A549 (cell line): ENCODE measurements around the gene SNRPB2. TPM values are rescaled to one million over a fixed set of nuclear protein-coding genes. Genes with fewer than 3 reads are reported as not detected.

ENCODE experiments used
- ATAC-seq, 2 experiments: fragments of 200-7000 bp in 1 of 2; fragments of >200 bp in 1 of 2; cut with Nextera tagmentation in 1 of 2; cut with Tn5 transposase in 1 of 2; 3 replicates each; pipeline versions ENCODE4 v1.8.0 to v1.9.1; 2018 to 2020; ENCODE audit warnings: mild to moderate bottlenecking in 1 of 2, moderate library complexity in 1 of 2
- CTCF ChIA-PET: fragments of 300-600 bp; sonication (Branson Sonifier 250); formaldehyde crosslinking; extraction: SDS; loops from one replicate; lab custom pipeline; 2021; ENCODE audit warnings: antibody characterized with exemption, inconsistent platforms; lab: Yijun Ruan, JAX
- POLR2A ChIA-PET: fragments of 350-600 bp; formaldehyde crosslinking; extraction: SDS; loops from one replicate; lab custom pipeline; 2021; ENCODE audit warnings: antibody characterized with exemption, inconsistent platforms; lab: Yijun Ruan, JAX
- DNase-seq, 2 experiments: peaks; one replicate each; pipeline versions ENCODE4 v3.0.0 to v3.0.0-alpha.2; 2011 to 2016; ENCODE audit warnings: low read depth in 1 of 2, low spot score in 1 of 2
- FAIRE-seq: peaks from 2 replicates; lab custom pipeline; 2011; peaks lifted over from hg19 to GRCh38; lab: Jason Lieb, UNC
- H3K27ac ChIP-seq, 2 experiments: fragments of >200 bp; sonication (Bioruptor Twin); formaldehyde crosslinking; 3 replicates each; pipeline ENCODE4 v1.5.1; 2016 to 2017
- H3K4me1 ChIP-seq: fragments of >200 bp; sonication (Bioruptor Twin); formaldehyde crosslinking; 3 replicates; pipeline ENCODE4 v1.6.1; 2016
- H3K4me2 ChIP-seq: fragments of >200 bp; sonication (Bioruptor Twin); formaldehyde crosslinking; 3 replicates; pipeline ENCODE4 v1.6.1; 2016
- H3K4me3 ChIP-seq: fragments of >200 bp; sonication (Bioruptor Twin); formaldehyde crosslinking; 3 replicates; pipeline ENCODE4 v1.5.1; 2016
- H3K9me3 ChIP-seq: fragments of >200 bp; sonication (Bioruptor Twin); formaldehyde crosslinking; 3 replicates; pipeline ENCODE4 v1.6.1; 2016
- ATOH8 ChIP-seq: fragments of 250-450 bp; sonication (Bioruptor Pico); IDR thresholded peaks from 2 replicates; pipeline ENCODE4 v1.5.0; 2020; ENCODE audit warnings: low read depth, mild to moderate bottlenecking, moderate library complexity
- BHLHE40 ChIP-seq: IDR thresholded peaks from 2 replicates; pipeline ENCODE4 v1.6.1; 2012; ENCODE audit warnings: low read depth, low read length, inconsistent platforms
- CBX2 ChIP-seq: fragments of 200-600 bp; sonication (generic); IDR thresholded peaks from 2 replicates; pipeline ENCODE4 v1.6.1; 2016; ENCODE audit warnings: low read depth, mild to moderate bottlenecking, borderline replicate concordance
- CEBPB ChIP-seq, 2 experiments: fragments of >200 bp in 1 of 2; sonication (Bioruptor Twin) in 1 of 2; formaldehyde crosslinking in 1 of 2; IDR thresholded peaks; 2 replicates each; pipeline ENCODE4 v1.6.1; 2012 to 2016
- CHD2 ChIP-seq: fragments of 150-350 bp; IDR thresholded peaks from 2 replicates; pipeline ENCODE4 v1.6.1; 2014; ENCODE audit warnings: low read length; ENCODE audit not compliant: partially characterized antibody
- CHD4 ChIP-seq: fragments of 200-600 bp; sonication (generic); IDR thresholded peaks from 2 replicates; pipeline ENCODE4 v1.6.1; 2016; ENCODE audit warnings: antibody characterized with exemption, mild to moderate bottlenecking, borderline replicate concordance
- ESRRA ChIP-seq: fragments of 150-350 bp; IDR thresholded peaks from 2 replicates; pipeline ENCODE4 v1.6.1; 2014; ENCODE audit warnings: mild to moderate bottlenecking, low read length, borderline replicate concordance
- FOSB ChIP-seq: fragments of 250-450 bp; sonication (Bioruptor Pico); IDR thresholded peaks from 2 replicates; pipeline ENCODE4 v1.5.0; 2020; ENCODE audit warnings: mild to moderate bottlenecking, moderate library complexity
- FOXS1 ChIP-seq: fragments of 250-450 bp; sonication (Bioruptor Pico); IDR thresholded peaks from 2 replicates; pipeline ENCODE4 v1.5.0; 2020; ENCODE audit warnings: mild to moderate bottlenecking, moderate library complexity
- HDAC2 ChIP-seq: fragments of 200-600 bp; sonication (generic); IDR thresholded peaks from 2 replicates; pipeline ENCODE4 v1.6.1; 2016
- HEYL ChIP-seq: fragments of 250-450 bp; sonication (Bioruptor Pico); IDR thresholded peaks from 2 replicates; pipeline ENCODE4 v1.8.0; 2021; ENCODE audit warnings: mild to moderate bottlenecking, moderate library complexity
- HOXB13 ChIP-seq: fragments of 250-450 bp; sonication (Bioruptor Pico); IDR thresholded peaks from 2 replicates; pipeline ENCODE4 v1.5.0; 2020; ENCODE audit warnings: low read depth, mild to moderate bottlenecking, moderate library complexity
- JUNB ChIP-seq: fragments of >200 bp; sonication (Bioruptor Twin); formaldehyde crosslinking; IDR thresholded peaks from 2 replicates; pipeline ENCODE4 v1.6.1; 2016
- KDM5A ChIP-seq: fragments of 200-600 bp; sonication (generic); IDR thresholded peaks from 2 replicates; pipeline ENCODE4 v1.6.1; 2016; ENCODE audit warnings: antibody characterized with exemption, mild to moderate bottlenecking
- MAFK ChIP-seq: fragments of 450-650 bp; IDR thresholded peaks from 2 replicates; pipeline ENCODE4 v1.6.1; 2014; ENCODE audit not compliant: partially characterized antibody
- MYC ChIP-seq: IDR thresholded peaks from 2 replicates; pipeline ENCODE4 v1.6.1; 2012; ENCODE audit warnings: mild to moderate bottlenecking, inconsistent platforms, low read length, improper control_type of control experiment, borderline replicate concordance
- NFE2L2 ChIP-seq: fragments of 150-350 bp; conservative IDR thresholded peaks from 2 replicates; pipeline ENCODE4 v1.6.1; 2014; ENCODE audit warnings: low read length
- PBX3 ChIP-seq: IDR thresholded peaks from 2 replicates; pipeline ENCODE4 v1.6.1; 2012
- PHF8 ChIP-seq: fragments of 200-600 bp; sonication (generic); IDR thresholded peaks from 2 replicates; pipeline ENCODE4 v1.6.1; 2016; ENCODE audit warnings: low read depth, mild to moderate bottlenecking, antibody characterized with exemption, moderate library complexity, borderline replicate concordance
- POLR2A ChIP-seq: IDR thresholded peaks from 2 replicates; pipeline ENCODE4 v1.6.1; 2012; ENCODE audit warnings: mild to moderate bottlenecking, low read length
- POLR2AphosphoS2 ChIP-seq: conservative IDR thresholded peaks from 2 replicates; pipeline ENCODE4 v1.6.1; 2012; ENCODE audit warnings: low read length, improper control_type of control experiment, inconsistent platforms
- RNF2 ChIP-seq: fragments of 200-600 bp; sonication (generic); IDR thresholded peaks from 2 replicates; pipeline ENCODE4 v1.6.1; 2016; ENCODE audit warnings: low read depth, mild to moderate bottlenecking, antibody characterized with exemption, moderate library complexity, borderline replicate concordance
- SMC3 ChIP-seq: fragments of >200 bp; sonication (Bioruptor Twin); formaldehyde crosslinking; IDR thresholded peaks from 3 replicates; pipeline ENCODE4 v1.6.1; 2018; ENCODE audit warnings: inconsistent platforms
- SREBF2 ChIP-seq: fragments of 450-650 bp; IDR thresholded peaks from 2 replicates; pipeline ENCODE4 v1.6.1; 2014; ENCODE audit warnings: mild to moderate bottlenecking, moderate library complexity
- TP53 ChIP-seq: fragments of 250-450 bp; sonication (Bioruptor Pico); IDR thresholded peaks from 2 replicates; pipeline ENCODE4 v1.5.0; 2021; ENCODE audit warnings: mild to moderate bottlenecking, moderate library complexity
- ZSCAN20 ChIP-seq: fragments of 250-450 bp; sonication (Bioruptor Pico); IDR thresholded peaks from 2 replicates; pipeline ENCODE4 v1.8.0; 2022; ENCODE audit warnings: mild to moderate bottlenecking, moderate library complexity
- WGBS: methylation state at CpG from one replicate; pipeline ENCODE4 v1.1.6; 2017; ENCODE audit errors: missing lambda C conversion rate; 5-methylcytosine and 5-hydroxymethylcytosine counted together
- polyA plus RNA-seq, 4 experiments: library from polyadenylated mRNA; depleted of rRNA in 3 of 4; stranded (reverse); fragments of >200 nt; fragmentation: RNase III in 1 of 4; extraction: RNeasy Plus Mini Kit Qiagen cat#74134 plus additional on column Dnase treatment in 1 of 4; gene quantifications; 2 replicates in 3 of 4; 3 replicates in 1 of 4; pipeline ENCODE4 v1.2.3, GENCODE V29; 2011 to 2017
- TF ChIP-seq, protein P1 (sequence below): IDR thresholded peaks from 2 replicates; pipeline ENCODE4 v1.6.1; 2012; ENCODE audit warnings: low read depth, borderline replicate concordance

SNRPB2 gene
- polyA plus RNA-seq, 2 of the 4 experiments (the other 2 are of a cell fraction): 166 to 216 TPM

- no peak overlapping the region for H3K27ac ChIP-seq
- no peak overlapping the region for H3K4me3 ChIP-seq
- WGBS: 7% methylated on average over 3 of the region's 3 CpGs
- H3K4me2 ChIP-seq: no peak overlapping the region
- peak; percentile 82 to 89 for ATAC-seq
- no peaks in the 10 kb centered on the region for H3K4me1 ChIP-seq
- FAIRE-seq: no peak
- POLR2A ChIA-PET: no interaction called here
- no peaks in the 10 kb centered on the region for H3K9me3 ChIP-seq
- DNase-seq: peak in 1 of 2 experiments; percentile 22
- TF ChIP-seq RNF2 (no peak), CEBPB (IDR thresholded peaks at IDR 0.05) (no peak), SREBF2 (no peak), MYC (no peak), MAFK (peak; percentile 46), HOXB13 (no peak), CHD4 (no peak)
- CTCF ChIA-PET: interaction anchor here (3.3 kb wide), 1 partner anchor 14 kb away, joined by 20 read pairs; no protein-coding TSS in a partner anchor
These were observed 17.5 kb downstream of the SNRPB2 start for GRCh38 chr20:16747291-16747811.

GRCh38 chr20:16748308-16748900 is 18.6 kb downstream of the SNRPB2 start, which contains the start of gene OTOR:
Gene OTOR (plus strand): TSS chr20:16748358. CDS start chr20:16748402, 44 bp downstream.
- ChIA-PET CTCF (interaction anchor here (3.3 to 5.9 kb wide), 2 partner anchors 13 kb away, joined by 20 to 56 read pairs; no protein-coding TSS in a partner anchor), POLR2A (no interaction called here)
- TF ChIP-seq MYC (no peak), FOXS1 (CRISPR knock-in tag) (no peak), KDM5A (no peak), POLR2A (no peak), SMC3 (no peak), HDAC2 (no peak), CHD4 (no peak), BHLHE40 (no peak), ATOH8 (CRISPR knock-in tag) (no peak), JUNB (no peak), FOSB (CRISPR knock-in tag) (no peak), NFE2L2 (no peak), SREBF2 (no peak)
- ATAC-seq: no peak
- Histone ChIP-seq H3K4me1 (no peaks in the 10 kb centered on the region), H3K9me3 (no peaks in the 10 kb centered on the region), H3K4me2 (no peak within 1 kb of the TSS), H3K4me3 (no peak within 1 kb of the TSS), H3K27ac (no peak within 1 kb of the TSS)
- FAIRE-seq: no peak
- WGBS: 36% methylated on average over 5 of the region's 5 CpGs
- no peak for DNase-seq

DNA sequence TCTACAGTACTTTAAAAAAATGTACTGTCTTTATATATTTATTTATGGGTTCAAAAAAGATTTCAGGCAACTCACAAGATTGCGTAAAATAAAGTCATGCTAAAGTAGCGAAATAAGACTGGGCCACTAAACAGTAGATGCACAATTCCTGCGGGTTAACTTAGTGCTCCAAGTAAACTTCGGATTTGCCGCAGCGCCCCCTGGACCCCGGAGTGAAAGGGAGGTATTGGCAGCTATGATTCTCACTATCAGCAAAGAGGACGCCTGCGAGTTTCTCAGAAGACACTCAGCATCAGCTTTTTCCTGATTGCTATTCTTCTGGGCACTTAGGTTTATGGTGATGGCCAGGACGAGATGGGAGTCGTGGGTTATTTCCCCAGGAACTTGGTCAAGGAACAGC is 19.7 kb downstream of the SNRPB2 start:
- CTCF ChIA-PET: interaction anchor here (5.9 kb wide), 1 partner anchor 12 kb away, joined by 56 read pairs; no protein-coding TSS in a partner anchor
- 56% methylated on average over 11 of the region's 11 CpGs for WGBS

More for the DNA sequence above, 19.7 kb downstream of the SNRPB2 start:
- no peak for DNase-seq
- Histone ChIP-seq H3K4me3 (no peak overlapping the region), H3K9me3 (no peaks in the 10 kb centered on the region), H3K4me2 (no peak overlapping the region)
- FAIRE-seq: no peak
- no peak for TF ChIP-seq HEYL (CRISPR knock-in tag)
- TF ChIP-seq CEBPB (IDR thresholded peaks at IDR 0.05): no peak
- no peak for TF ChIP-seq HOXB13
- TF ChIP-seq, protein P1, sequence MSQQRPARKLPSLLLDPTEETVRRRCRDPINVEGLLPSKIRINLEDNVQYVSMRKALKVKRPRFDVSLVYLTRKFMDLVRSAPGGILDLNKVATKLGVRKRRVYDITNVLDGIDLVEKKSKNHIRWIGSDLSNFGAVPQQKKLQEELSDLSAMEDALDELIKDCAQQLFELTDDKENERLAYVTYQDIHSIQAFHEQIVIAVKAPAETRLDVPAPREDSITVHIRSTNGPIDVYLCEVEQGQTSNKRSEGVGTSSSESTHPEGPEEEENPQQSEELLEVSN: no peak
- no peak for TF ChIP-seq NFE2L2
- TF ChIP-seq CBX2: no peak
- no peak for TF ChIP-seq PBX3
- TF ChIP-seq CHD2: no peak
- TF ChIP-seq PHF8: no peak
- no peak for TF ChIP-seq KDM5A
- no peak for TF ChIP-seq ZSCAN20
- TF ChIP-seq TP53 (CRISPR knock-in tag): no peak
- no peak for TF ChIP-seq ESRRA
- no peak for TF ChIP-seq POLR2AphosphoS2
- TF ChIP-seq, all 56 proteins: peak for 0
- no peaks in the 10 kb centered on the region for H3K4me1 ChIP-seq
- no peak overlapping the region for H3K27ac ChIP-seq
- POLR2A ChIA-PET: no interaction called here
- ATAC-seq: no peak
